ENCODE measurements around the gene SNX5. TPM values are rescaled to one million over a fixed set of nuclear protein-coding genes. Genes with fewer than 3 reads are reported as not detected.

Gene SNX5
- total RNA-seq, 1 donor, result 114 TPM

- DNase-seq (ENCODE audit: low read depth), result peak; percentile 30
- TF ChIP-seq, protein P1, sequence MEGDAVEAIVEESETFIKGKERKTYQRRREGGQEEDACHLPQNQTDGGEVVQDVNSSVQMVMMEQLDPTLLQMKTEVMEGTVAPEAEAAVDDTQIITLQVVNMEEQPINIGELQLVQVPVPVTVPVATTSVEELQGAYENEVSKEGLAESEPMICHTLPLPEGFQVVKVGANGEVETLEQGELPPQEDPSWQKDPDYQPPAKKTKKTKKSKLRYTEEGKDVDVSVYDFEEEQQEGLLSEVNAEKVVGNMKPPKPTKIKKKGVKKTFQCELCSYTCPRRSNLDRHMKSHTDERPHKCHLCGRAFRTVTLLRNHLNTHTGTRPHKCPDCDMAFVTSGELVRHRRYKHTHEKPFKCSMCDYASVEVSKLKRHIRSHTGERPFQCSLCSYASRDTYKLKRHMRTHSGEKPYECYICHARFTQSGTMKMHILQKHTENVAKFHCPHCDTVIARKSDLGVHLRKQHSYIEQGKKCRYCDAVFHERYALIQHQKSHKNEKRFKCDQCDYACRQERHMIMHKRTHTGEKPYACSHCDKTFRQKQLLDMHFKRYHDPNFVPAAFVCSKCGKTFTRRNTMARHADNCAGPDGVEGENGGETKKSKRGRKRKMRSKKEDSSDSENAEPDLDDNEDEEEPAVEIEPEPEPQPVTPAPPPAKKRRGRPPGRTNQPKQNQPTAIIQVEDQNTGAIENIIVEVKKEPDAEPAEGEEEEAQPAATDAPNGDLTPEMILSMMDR (IDR thresholded peaks at IDR 0.05; ENCODE audit: insufficient read depth, low read depth, low read length), result no peak
- H3K4me3 ChIP-seq (ENCODE audit: low read depth, low read length), result no peak overlapping the region
Observed at GRCh38 chr20:17912916-17913315, 55.7 kb downstream of the SNX5 start.

GRCh38 chr20:17911927-17912326 lies 56.7 kb downstream of the SNX5 start:
- no peak for DNase-seq (ENCODE audit: low read depth)
- H3K4me3 ChIP-seq (ENCODE audit: low read depth, low read length), result no peak overlapping the region
- TF ChIP-seq, protein P1 (IDR thresholded peaks at IDR 0.05; ENCODE audit: insufficient read depth, low read depth, low read length), result no peak

DNA sequence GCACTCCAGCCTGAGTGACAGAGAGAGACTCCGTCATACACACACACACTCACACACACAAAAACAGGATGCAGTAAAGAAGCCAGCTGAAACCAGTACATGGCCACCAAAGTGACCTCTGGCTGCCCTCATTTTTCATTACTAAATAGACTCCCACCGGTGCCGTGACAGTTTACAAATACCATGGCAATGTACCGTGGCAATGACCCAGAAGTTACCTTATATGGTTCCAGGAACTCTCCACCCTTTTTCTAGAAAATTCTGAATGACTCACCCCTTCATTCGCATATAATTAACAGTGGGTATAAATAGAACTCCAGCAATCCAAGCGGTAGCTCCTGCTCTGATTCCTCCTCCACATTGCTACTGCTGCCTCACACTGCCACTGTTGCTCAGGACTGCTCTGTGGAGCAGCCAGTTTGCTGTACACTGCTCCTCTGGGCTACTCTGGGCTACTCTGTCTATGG lies 57.7 kb downstream of the SNX5 start:
- peak; percentile 88 for DNase-seq (ENCODE audit: low read depth)
- TF ChIP-seq, protein P1 (IDR thresholded peaks at IDR 0.05; ENCODE audit: insufficient read depth, low read depth, low read length), result no peak
- H3K4me3 ChIP-seq (ENCODE audit: low read depth, low read length), result no peak overlapping the region

- peak; percentile 11 for DNase-seq (ENCODE audit: low read depth)
- H3K4me3 ChIP-seq (ENCODE audit: low read depth, low read length), result no peak overlapping the region
- TF ChIP-seq, protein P1 (IDR thresholded peaks at IDR 0.05; ENCODE audit: insufficient read depth, low read depth, low read length), result no peak
Observed at GRCh38 chr20:17909869-17910321, 58.7 kb downstream of the SNX5 start.

DNA sequence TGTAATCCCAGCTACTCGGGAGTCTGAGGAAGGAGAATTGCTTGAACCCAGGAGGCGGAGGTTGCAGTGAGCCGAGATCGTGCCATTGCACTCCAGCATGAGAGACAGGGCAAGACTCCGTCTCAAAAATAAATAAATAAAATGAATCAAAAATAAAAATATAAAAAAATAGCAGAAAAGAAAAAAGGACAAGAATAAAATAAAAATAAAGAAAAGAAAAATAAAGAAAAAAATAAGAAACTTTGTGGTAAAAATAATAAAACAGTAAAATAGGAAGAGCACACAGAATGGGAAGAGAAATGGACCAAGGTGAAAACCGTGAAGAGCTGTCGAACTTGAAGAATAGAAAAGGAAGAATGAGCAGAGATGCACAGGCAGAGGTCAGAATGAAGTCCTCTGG lies 63.0 kb downstream of the SNX5 start:
- TF ChIP-seq, protein P1 (IDR thresholded peaks at IDR 0.05; ENCODE audit: insufficient read depth, low read depth, low read length), result no peak
- DNase-seq (ENCODE audit: low read depth), result no peak
- no peak overlapping the region for H3K4me3 ChIP-seq (ENCODE audit: low read depth, low read length)

GRCh38 chr20:17904027-17904426 lies 64.6 kb downstream of the SNX5 start:
- H3K4me3 ChIP-seq (ENCODE audit: low read depth, low read length), result no peak overlapping the region
- TF ChIP-seq, protein P1 (IDR thresholded peaks at IDR 0.05; ENCODE audit: insufficient read depth, low read depth, low read length), result no peak
- no peak for DNase-seq (ENCODE audit: low read depth)

- DNase-seq (ENCODE audit: low read depth), result no peak
- TF ChIP-seq, protein P1 (IDR thresholded peaks at IDR 0.05; ENCODE audit: insufficient read depth, low read depth, low read length), result no peak
- H3K4me3 ChIP-seq (ENCODE audit: low read depth, low read length), result no peak overlapping the region
Observed at GRCh38 chr20:17902531-17903083, 66.0 kb downstream of the SNX5 start.

All from fibroblast of villous mesenchyme (primary cell).